Esophagus (tissue), 2 donors: ENCODE results near the gene ABCC5. TPM values are rescaled to one million over a fixed set of nuclear protein-coding genes. Genes with fewer than 3 reads are reported as not detected.

Experiments
- H3K27ac ChIP-seq, 2 donors: one replicate each; pipeline ENCODE4 v1.5.1; 2013; ENCODE audit warnings: low read depth in 2 of 2, mild to moderate bottlenecking in 2 of 2, inconsistent platforms in 1 of 2, low read length in 1 of 2, moderate library complexity in 1 of 2
- H3K27me3 ChIP-seq, 2 donors: one replicate each; pipeline ENCODE4 v1.6.1; 2013; ENCODE audit warnings: low read length in 2 of 2, control low read depth in 1 of 2, mild to moderate bottlenecking in 1 of 2; ENCODE audit not compliant: insufficient read depth in 2 of 2, control insufficient read depth in 1 of 2
- H3K36me3 ChIP-seq, 2 donors: one replicate each; pipeline ENCODE4 v1.6.1; 2013; ENCODE audit warnings: low read length in 1 of 2; ENCODE audit not compliant: control insufficient read depth in 2 of 2, insufficient read depth in 2 of 2
- H3K4me1 ChIP-seq, 2 donors: one replicate each; pipeline ENCODE4 v1.6.1; 2013; ENCODE audit warnings: low read length in 1 of 2; ENCODE audit not compliant: control insufficient read depth in 2 of 2, insufficient read depth in 2 of 2
- H3K4me3 ChIP-seq, 2 donors: one replicate each; pipeline ENCODE4 v1.5.1; 2013; ENCODE audit warnings: low read length in 2 of 2, mild to moderate bottlenecking in 2 of 2, low read depth in 1 of 2, moderate library complexity in 1 of 2
- H3K9me3 ChIP-seq, 2 donors: one replicate each; pipeline ENCODE4 v1.6.1; 2013; ENCODE audit warnings: mild to moderate bottlenecking in 2 of 2, low read depth in 1 of 2, low read length in 1 of 2, moderate library complexity in 1 of 2; ENCODE audit not compliant: control insufficient read depth in 2 of 2, insufficient read depth in 1 of 2
- WGBS, 2 donors: extraction: QIAGEN DNeasy Blood & Tissue Kit; methylation state at CpG; one replicate each; pipeline ENCODE4 v1.1.7; 2013; 5-methylcytosine and 5-hydroxymethylcytosine counted together
- polyA plus RNA-seq, 2 donors: library from polyadenylated mRNA; stranded (reverse); fragments of 200-250 nt; gene quantifications; one replicate each; pipeline ENCODE4 v1.2.3, GENCODE V29; 2013
- donor health status: healthy with polysubstance abuse.
- donor health status: Bipolar disorder and iron deficiency.

Gene ABCC5
- polyA plus RNA-seq, 2 donors = 19.2 to 56.0 TPM

DNA sequence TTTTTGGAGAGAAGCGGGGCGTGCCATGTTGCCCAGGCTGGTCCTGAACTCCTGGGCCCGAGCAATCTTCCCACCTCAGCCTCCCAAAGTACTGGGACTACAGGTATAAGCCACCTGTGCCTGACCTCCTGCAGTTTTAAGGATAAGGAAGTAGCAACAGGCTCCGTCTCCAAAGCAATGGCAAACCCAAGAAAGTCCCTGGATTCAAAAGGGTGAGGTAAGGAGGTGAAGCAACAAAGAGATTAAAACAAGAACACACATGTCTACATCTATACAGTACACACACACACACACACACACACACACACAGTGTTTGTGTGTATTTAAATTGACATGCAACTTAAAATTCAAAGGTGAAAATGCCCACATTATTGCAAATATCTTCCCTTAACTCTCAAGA is 58.9 kb downstream of the ABCC5 start:
- H3K27ac ChIP-seq = peak overlapping the region; percentile 91 to 92
- peaks cover 4 to 23% of the 10 kb centered on the region in 2 donors for H3K36me3 ChIP-seq
- no peaks in the 10 kb centered on the region for H3K4me1 ChIP-seq
- no peak overlapping the region for H3K4me3 ChIP-seq
- H3K27me3 ChIP-seq = no peaks in the 10 kb centered on the region
- no peaks in the 10 kb centered on the region for H3K9me3 ChIP-seq
- 72 to 78% methylated on average over 4 of the region's 4 CpGs for WGBS, 2 donors

DNA sequence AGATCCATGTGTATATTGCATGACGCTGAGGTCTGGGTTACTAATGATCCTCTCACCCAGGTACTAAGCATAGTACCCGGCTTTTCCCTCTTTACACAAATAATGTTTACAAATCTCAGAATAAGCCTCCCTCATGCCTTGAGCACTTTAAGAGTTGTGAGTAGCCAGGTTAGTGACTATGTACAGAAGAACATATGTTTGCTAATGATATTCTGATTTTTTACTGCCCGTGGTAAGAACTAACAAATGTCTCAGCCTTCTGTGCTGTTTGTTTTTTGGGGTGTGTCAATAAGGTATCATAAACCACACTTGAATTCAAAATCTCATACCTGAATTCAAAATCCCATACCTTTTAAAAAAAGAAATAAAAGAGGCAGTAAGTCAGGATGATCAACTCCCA is 59.5 kb downstream of the ABCC5 start:
- peak overlapping the region; percentile 91 to 92 for H3K27ac ChIP-seq
- H3K9me3 ChIP-seq = no peaks in the 10 kb centered on the region
- H3K27me3 ChIP-seq = no peaks in the 10 kb centered on the region
- H3K4me1 ChIP-seq = no peaks in the 10 kb centered on the region
- peaks cover 4 to 17% of the 10 kb centered on the region in 2 donors for H3K36me3 ChIP-seq
- WGBS, 2 donors = 63 to 64% methylated on average over 3 of the region's 3 CpGs
- H3K4me3 ChIP-seq = no peak overlapping the region

DNA sequence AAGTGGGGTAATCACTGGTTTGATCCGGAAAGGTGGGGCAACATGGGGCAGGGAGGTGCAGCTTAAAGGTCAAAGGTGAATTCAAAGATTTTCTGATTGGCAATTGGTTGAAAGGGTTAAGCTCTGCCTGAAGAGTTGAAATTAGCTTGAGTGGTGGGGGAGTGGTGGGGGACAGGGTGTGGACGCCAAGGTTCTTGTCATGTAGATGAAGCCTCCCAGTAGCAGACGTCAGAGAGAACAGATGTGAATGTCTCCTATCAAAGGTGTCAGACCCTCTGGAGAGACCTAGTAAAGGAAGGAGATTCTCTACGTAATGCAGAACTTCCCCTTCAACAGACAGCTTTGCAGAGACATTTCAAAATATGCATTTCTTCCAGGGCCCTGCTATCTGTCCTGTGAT is 62.8 kb downstream of the ABCC5 start:
- Histone ChIP-seq H3K4me3 (no peak overlapping the region), H3K27me3 (no peaks in the 10 kb centered on the region), H3K27ac (no peak overlapping the region), H3K4me1 (no peaks in the 10 kb centered on the region), H3K36me3 (peaks cover 7 to 24% of the 10 kb centered on the region in 2 donors), H3K9me3 (no peaks in the 10 kb centered on the region)
- WGBS, 2 donors = 89 to 91% methylated on average over 4 of the region's 4 CpGs

DNA sequence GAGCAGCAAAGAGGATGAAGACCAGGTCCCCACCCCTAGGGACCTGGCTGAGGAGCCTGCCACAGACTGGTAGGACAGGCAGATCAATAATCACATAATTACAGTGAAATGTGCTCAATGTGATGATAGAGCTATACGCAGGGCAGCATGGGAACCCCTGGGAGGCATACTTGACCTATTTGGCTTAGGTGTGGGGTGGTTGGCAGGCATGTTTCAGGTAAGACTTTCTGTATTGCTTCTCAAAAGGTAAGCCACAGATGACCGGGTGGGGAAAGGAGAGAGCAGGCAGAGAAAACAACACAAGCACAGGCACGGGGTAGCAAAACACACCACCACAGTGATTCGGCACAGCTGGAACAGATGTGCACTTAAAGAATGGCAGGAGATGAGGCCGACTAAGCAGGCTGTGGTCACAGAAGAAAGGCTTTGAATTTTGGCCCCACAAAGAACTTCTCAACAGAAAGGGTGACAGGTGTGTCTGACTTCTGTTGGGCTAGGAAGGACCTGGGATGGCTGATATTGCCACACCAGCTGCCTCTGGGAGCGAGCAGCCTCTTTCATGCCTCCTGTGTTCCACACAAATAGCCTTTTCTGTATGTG is 64.1 kb downstream of the ABCC5 start:
- Histone ChIP-seq H3K9me3 (no peaks in the 10 kb centered on the region), H3K4me1 (no peaks in the 10 kb centered on the region), H3K27me3 (no peaks in the 10 kb centered on the region), H3K36me3 (peaks cover 7 to 31% of the 10 kb centered on the region in 2 donors), H3K4me3 (no peak overlapping the region), H3K27ac (no peak overlapping the region)
- 78 to 80% methylated on average over 6 of the region's 6 CpGs for WGBS, 2 donors

DNA sequence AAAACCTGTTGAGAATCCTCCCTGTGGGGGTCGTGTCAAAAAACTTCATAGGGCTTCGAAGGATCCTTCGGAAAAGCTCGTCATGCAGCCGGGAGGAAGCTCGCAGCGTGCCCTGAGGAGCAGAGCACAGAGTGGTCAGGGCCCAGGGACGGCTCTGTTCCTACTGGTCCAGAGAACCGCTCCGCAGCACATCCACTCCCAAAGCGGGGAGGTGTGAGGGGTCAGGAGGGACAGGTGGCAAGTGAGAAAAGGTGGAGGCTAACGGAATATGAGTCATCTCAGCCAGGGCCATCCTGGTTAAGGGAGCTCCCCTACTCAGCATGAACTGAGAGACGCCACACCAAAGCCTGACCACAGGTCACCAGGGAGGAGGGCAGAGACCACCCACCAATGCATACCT is 66.2 kb downstream of the ABCC5 start:
- H3K36me3 ChIP-seq = peaks cover 7 to 35% of the 10 kb centered on the region in 2 donors
- no peaks in the 10 kb centered on the region for H3K9me3 ChIP-seq
- no peak overlapping the region for H3K27ac ChIP-seq
- H3K27me3 ChIP-seq = no peaks in the 10 kb centered on the region
- H3K4me3 ChIP-seq = no peak overlapping the region
- no peaks in the 10 kb centered on the region for H3K4me1 ChIP-seq
- 88 to 94% methylated on average over 13 of the region's 13 CpGs for WGBS, 2 donors

DNA sequence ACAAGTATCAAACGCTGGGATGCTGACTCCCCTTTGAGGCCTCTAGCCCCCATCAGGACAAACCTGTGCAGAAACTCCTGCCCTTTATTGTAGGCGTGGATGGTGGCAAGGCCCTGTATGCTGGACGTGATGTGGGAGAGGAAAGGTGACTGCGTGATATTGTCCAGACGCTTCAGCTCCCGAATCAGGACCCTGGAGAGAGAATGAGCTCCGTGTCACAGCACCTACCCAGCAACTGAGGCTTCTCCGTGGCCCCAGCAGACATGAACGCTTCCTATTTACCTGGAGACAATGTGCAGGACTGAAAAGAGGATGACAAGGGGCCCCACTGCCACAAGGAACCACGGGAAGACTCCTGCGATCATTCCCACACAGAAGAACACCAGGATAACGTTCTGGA is 68.0 kb downstream of the ABCC5 start:
- Histone ChIP-seq H3K27ac (no peak overlapping the region), H3K9me3 (no peaks in the 10 kb centered on the region), H3K4me3 (no peak overlapping the region), H3K36me3 (peaks cover 10 to 33% of the 10 kb centered on the region in 2 donors), H3K27me3 (no peaks in the 10 kb centered on the region), H3K4me1 (no peaks in the 10 kb centered on the region)
- WGBS, 2 donors = 88 to 90% methylated on average over 12 of the region's 12 CpGs

DNA sequence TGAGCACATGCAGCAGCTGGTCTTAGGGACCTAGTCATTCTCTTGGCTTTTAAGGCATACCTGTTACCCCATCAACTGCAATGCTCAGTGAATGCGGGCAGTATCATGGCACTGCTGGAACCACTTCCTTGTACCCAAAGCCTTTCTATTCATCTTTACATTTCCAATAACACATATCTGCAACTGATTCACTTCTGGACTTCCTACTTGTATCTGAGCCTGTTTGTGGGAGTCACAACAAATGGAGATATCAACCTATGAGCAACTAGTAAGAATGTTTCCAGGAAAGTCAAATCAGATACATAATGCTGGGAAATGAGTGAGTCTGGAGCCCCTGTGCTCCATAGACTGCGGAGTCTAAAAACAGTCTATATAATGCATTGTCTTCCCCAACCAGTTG is 71.6 kb downstream of the ABCC5 start:
- Histone ChIP-seq H3K4me3 (no peak overlapping the region), H3K36me3 (peaks cover 3 to 30% of the 10 kb centered on the region in 2 donors), H3K4me1 (no peaks in the 10 kb centered on the region), H3K27ac (no peak overlapping the region), H3K9me3 (no peaks in the 10 kb centered on the region), H3K27me3 (no peaks in the 10 kb centered on the region)
- WGBS, 2 donors = 97 to 100% methylated on average over 2 of the region's 2 CpGs

DNA sequence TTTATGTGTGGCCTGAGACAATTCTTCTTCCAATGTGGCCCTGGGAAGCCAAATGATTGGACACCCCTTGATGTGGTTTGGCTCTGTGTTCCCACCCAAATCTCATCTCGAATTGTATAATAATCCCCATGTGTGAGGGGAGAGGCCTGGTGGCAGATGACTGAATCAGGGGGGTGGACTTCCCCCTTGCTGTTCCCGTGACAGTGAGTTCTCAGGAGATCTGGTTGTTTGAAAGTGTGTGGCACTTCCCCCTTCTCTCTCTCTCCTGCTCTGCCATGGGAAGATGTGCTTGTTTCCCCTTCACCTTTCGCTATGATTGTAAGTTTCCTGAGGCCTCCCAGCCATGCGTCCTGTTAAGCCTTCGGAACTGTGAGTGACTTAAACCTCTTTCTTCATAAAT is 72.9 kb downstream of the ABCC5 start:
- H3K27me3 ChIP-seq = no peaks in the 10 kb centered on the region
- no peak overlapping the region for H3K27ac ChIP-seq
- no peak overlapping the region for H3K4me3 ChIP-seq
- peaks cover 3 to 31% of the 10 kb centered on the region in 2 donors for H3K36me3 ChIP-seq
- H3K4me1 ChIP-seq = no peaks in the 10 kb centered on the region
- WGBS, 2 donors = 83% methylated on average over 5 of the region's 5 CpGs
- H3K9me3 ChIP-seq = no peaks in the 10 kb centered on the region

DNA sequence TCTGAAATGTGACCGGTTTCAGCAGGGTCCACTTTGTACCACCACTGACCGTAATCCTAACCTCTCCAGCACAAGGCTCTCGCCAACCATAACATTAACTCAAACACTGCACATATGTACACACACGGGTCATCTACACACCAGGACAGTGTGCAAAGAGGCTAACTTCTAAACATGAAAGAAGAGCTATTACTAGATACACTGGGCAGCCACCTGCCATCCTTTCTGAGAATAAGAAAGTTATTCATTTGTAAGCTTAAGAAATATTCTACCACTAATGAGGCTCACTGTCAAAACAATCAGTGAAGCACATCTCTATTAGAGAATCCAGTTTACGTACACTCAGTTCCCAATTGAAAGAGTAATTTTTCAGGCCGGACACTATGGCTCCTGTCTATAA is 73.9 kb downstream of the ABCC5 start:
- Histone ChIP-seq H3K27ac (no peak overlapping the region), H3K4me3 (no peak overlapping the region), H3K36me3 (peaks cover 3 to 27% of the 10 kb centered on the region in 2 donors), H3K4me1 (no peaks in the 10 kb centered on the region), H3K9me3 (no peaks in the 10 kb centered on the region), H3K27me3 (no peaks in the 10 kb centered on the region)
- 96 to 97% methylated on average over 6 of the region's 6 CpGs for WGBS, 2 donors

DNA sequence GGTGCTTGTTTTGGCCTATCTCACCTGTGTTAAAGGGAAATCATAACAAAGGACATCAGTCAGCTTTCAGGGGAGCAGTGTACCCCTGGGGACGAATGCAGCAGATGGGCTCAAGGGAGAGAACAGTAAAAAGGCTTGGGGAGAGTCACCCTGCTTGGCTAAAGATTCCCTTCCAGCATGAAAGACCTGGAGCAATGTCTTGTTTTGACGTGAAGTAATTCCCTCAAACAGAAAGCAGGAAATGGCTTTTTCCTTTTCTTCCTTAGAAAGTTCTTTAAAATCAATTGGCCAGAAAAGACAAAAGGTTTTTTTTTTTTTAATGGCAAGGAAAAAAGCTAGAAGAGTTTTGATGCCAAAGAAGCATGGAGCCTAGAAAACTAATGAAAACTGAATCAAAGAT is 76.5 kb downstream of the ABCC5 start:
- Histone ChIP-seq H3K4me3 (no peak overlapping the region), H3K4me1 (peaks cover 0 to 2% of the 10 kb centered on the region in 2 donors), H3K27me3 (no peaks in the 10 kb centered on the region), H3K9me3 (no peaks in the 10 kb centered on the region), H3K36me3 (peaks cover 7 to 27% of the 10 kb centered on the region in 2 donors), H3K27ac (no peak overlapping the region)
- WGBS, 2 donors = 64 to 69% methylated on average over 2 of the region's 2 CpGs
